ENCODE data around the gene UBASH3A.

Gene UBASH3A

GRCh38 chr21:42403611-42404231 is at the start of gene UBASH3A:
Gene UBASH3A, plus strand, starts transcription at chr21:42403902. Its CDS starts 44 bp downstream, at chr21:42403946.
- no peak for DNase-seq (ENCODE audit: low spot score)

- DNase-seq (ENCODE audit: low spot score): no peak
These were observed 47.7 kb upstream of the UBASH3A start for GRCh38 chr21:42356046-42356445.

GRCh38 chr21:42356650-42357049 is 47.1 kb upstream of the UBASH3A start:
- DNase-seq (ENCODE audit: low spot score): no peak

DNA sequence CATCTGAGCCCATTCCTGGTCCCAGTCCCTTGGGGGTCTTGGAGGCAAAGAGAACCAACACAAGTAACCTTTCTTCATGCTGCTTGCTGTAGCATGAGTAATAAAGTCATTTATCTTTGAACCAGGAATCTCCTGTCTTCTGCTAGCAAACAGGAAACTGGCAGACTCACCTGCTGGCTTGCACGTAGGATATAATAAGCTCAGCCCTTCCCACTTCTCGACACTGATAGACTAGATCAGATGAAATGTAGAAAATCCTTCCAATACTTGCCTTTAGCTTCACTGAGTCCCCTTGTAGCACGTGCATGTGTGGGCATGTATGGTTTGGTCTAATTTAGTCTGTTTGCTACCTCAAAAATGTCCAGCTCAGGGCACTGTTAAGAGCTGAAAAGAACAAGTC is 46.4 kb upstream of the UBASH3A start:
- DNase-seq (ENCODE audit: low spot score): no peak

DNA sequence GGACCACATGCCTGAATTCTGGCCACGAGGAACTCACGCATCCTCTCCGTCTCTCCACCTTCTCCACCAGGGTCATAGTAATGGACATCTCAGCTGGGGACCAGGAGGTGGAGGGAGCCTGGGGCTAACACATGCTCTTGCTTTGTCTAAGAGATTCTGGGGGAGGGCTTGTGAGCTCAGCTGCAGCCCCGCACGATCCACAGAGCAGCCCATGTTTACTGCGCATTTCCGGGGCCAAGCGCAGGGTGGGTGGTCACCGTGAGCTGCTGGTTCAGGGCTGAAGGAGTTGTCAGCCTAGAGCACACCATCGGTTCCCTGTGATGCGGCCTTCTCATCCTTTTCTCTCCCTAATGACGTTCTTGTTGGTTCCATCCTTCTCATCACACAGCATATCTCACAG is 45.4 kb upstream of the UBASH3A start:
- no peak for DNase-seq (ENCODE audit: low spot score)

GRCh38 chr21:42358937-42359336 is 44.8 kb upstream of the UBASH3A start:
- no peak for DNase-seq (ENCODE audit: low spot score)

DNA sequence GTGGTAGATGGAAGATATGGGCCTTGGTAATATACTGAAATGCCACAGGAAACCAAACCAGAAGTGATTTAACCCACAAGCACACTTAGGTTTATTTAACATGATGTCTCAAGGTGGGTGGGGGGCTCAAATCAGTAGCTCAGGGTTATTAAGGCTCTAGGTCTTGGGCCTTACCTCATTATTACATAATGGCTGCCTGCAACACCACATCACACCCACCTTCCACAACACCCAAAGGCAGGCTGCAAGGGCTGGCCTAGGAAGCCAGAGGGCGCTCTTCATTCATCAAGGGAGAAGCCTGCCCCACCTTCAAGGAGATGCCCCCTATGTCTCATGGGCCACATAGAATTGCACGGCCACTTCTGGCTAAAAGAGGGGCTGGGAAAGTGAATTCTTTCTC is 43.4 kb upstream of the UBASH3A start:
- DNase-seq (ENCODE audit: low spot score): no peak

DNA sequence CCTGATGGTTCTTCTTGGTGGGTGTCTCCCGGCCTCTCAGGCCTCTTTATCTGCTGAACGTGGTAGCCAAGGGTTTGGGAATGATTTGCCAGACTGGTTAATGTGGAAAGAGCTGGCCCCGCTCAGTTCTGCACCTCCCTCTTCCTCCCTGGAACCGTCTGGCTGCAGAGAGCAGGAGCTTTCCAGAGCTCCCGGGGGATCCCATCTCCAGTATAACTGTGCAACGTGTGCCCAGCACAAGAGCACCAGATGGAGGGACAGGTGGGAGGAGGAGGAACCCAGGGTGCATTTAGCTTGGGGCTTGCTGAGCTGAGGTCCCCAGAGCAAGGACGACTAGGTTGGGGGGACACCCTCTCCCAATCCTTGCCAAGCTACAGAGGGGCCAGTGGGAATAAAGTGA is 42.4 kb upstream of the UBASH3A start:
- DNase-seq (ENCODE audit: low spot score): no peak

GRCh38 chr21:42362198-42362597 is 41.5 kb upstream of the UBASH3A start:
- no peak for DNase-seq (ENCODE audit: low spot score)

- DNase-seq (ENCODE audit: low spot score): no peak
These were observed 41.0 kb upstream of the UBASH3A start for GRCh38 chr21:42362700-42363099.

DNA sequence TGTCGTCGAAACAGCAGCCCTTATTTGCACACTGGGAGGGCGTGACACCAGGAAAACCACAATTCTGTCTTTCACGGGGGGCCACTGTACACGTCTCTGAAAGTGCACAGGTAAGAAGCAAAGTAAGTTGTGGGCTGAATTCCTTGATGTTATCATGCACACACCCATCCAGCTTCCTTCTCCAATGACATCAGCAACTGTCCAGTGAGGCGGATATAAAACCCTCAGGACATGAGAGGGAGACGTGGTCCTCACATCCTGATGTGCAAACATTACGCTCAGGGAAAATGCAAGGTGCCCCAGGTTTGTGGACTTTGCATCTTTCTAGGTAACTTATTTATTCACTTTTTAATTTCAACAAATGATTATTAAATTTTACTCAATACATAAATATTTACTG is 40.4 kb upstream of the UBASH3A start:
- DNase-seq (ENCODE audit: low spot score): no peak

GRCh38 chr21:42364304-42364865 is 39.3 kb upstream of the UBASH3A start:
- no peak for DNase-seq (ENCODE audit: low spot score)

DNA sequence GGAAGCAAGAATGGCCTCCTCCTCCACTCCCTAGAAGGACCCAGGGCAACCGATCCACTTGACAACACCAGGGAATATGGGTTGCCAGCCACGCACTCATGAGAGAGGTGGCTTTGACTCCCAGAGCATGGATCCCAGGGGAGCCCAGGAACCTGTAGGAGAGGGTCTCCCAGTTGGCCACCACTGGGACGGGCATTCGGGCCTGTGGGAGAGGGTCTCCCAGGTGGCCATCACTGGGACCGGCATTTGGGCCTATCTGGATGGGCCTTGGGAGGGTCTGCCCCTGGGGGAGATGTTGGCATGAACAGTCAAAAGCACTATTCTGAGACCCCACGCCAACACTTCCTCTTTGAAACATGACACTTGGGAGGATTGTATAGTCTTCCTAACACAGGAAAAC is 37.9 kb upstream of the UBASH3A start:
- no peak for DNase-seq (ENCODE audit: low spot score)

DNA sequence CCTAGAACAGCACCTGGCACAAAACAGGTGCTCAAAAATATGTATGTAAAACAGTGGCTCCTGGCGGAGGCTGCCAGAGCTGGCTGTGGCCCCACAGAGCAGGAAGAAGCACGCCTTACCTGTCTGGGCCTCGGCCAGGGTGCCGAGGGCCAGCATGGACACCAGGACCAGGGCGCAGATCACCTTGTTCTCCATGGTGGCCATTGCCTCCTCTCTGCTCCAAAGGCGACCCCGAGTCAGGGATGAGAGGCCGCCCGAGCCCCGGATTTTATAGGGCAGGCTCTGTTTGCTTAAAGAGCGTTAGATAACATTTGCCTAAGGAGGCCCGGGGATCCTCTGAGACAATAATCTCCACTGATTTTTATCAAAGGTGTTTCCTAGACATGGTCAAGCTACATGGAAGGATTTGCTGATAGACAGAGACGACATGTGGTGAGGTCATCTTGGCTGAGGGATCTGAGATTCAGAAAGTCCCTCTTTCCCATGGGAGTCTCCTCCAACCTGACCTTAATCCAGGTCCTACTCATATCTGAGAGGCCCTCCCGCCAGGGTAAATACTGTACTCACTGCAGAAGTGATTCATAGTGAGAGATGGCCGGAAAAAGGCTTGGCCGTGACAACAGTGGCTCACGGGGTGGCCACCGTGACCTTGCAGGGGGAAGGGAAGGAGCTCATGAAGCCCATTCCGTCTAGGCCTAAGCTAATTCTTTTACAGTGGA is 37.3 kb upstream of the UBASH3A start, which contains the start of gene TFF1:
TFF1 (minus strand) TSS at position 244 of the 719 bp plus-strand sequence; CDS start at position 204, 40 bp downstream.
- DNase-seq (ENCODE audit: low spot score): no peak

DNA sequence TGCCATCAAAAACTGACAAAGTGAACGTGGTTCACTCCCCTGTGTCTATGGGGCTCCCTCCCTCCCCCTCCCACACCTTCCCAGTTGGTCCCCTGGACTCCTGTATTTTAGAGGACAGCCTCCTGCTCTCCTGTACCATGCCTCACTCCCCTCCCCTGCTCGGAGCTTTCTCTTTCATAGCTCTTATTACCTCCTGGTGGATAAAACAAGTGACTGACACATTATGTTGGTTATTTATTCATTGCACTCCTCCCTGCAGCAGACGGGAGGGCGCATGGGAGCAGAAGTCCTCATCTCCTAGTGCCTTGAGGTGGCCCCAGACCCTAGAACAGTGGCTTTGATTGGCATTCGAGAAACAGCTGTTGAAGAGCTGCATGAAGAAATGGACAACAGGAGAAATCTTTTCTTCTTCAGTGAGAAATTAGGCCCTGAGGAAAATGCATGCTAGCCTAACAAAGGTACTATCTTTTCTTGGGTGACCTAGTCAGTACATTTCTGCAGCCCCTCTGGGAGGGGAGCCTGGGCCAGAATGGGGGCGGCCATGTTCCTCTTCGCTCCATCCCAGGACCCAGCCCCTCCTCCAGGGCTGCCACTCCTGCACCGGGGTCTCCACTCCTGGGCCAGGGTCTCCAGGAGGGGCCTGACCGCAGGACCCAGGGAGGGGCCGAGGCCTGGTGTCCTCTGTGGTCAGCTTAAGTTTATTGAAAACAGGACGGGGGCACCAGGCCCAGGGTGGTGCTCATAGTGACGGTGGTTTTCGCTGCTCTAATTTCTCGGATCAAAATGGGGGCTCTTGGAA is 36.1 kb upstream of the UBASH3A start:
- no peak for DNase-seq (ENCODE audit: low spot score)

- DNase-seq (ENCODE audit: low spot score): no peak
These were observed 33.9 kb upstream of the UBASH3A start for GRCh38 chr21:42369821-42370220.

DNA sequence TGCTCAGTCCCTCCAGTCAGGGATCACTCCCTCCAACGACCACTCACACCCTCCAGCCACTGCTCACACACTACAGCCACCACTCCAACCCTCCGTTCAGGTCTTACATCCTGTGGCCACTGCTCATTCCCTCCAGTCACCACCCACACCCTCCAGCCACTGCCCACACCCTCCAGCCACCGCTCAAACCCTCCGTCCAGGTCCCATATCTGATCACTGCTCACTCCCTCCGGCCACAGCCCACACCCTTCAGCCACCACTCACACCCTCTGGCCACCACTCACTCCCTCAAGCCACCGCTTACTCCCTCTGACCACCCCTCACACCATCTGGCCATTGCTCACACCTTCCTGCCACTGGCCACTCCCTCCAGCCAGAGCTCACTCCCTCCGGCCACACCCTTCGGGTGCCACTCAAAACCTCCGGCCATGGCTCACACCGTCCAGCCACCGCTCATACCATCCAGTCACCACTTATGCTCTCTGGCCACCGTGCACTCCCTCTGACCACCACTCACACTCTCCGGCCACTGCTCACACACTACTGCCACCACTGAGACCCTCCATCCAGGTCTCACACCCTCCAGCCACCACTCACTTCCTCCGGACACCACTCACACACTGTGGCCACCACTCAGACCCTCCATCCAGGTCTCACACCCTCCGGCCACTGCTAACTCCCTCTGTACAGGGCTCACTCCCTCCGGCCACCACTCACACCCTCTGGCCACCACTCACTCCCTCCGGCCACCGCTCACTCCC is 32.6 kb upstream of the UBASH3A start:
- DNase-seq (ENCODE audit: low spot score): no peak

GRCh38 chr21:42373196-42373907 is 30.4 kb upstream of the UBASH3A start:
- DNase-seq (ENCODE audit: low spot score): no peak

GRCh38 chr21:42373908-42374455 is 29.7 kb upstream of the UBASH3A start:
- no peak for DNase-seq (ENCODE audit: low spot score)

DNA sequence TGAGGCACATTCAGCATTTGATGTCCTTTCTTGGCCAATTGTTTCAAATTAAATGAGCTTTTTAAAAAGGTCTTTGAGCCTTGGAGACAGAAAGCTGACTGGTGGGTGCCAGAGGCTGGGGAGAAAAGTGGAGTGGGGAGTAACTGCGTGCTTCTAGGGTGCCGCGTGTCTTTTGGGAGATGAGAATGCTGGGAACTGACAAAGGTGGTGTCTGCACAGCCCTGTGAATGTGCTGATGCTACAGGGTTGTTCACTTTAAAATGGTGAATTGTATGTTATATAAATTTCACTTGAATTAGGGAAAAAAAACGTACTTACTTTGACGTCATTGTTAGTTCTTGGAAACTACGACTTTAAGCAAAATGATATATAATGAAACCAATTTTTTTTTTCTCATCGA is 29.2 kb upstream of the UBASH3A start:
- no peak for DNase-seq (ENCODE audit: low spot score)
